Amniotic stem cell (primary cell): Measurements from ENCODE around the gene KRT38.
"Not testable (repeated sequence)": the region's sequence is repeated elsewhere in the genome, so short reads cannot be mapped to it uniquely, and the experiment has no call there.

Source experiments
- DNase-seq: peaks from one replicate; lab custom pipeline; 2025; lab: John Stamatoyannopoulos, UW

The KRT38 gene

GRCh38 chr17:41462705-41463104 lies 21.9 kb upstream of the KRT38 start:
- DNase-seq, result no peak

- DNase-seq, result no peak
Measured at GRCh38 chr17:41457676-41458075, 16.9 kb upstream of the KRT38 start.

- no peak for DNase-seq
Measured at GRCh38 chr17:41456204-41456603, 15.4 kb upstream of the KRT38 start.

- DNase-seq, result no peak
Measured at GRCh38 chr17:41455236-41455635, 14.5 kb upstream of the KRT38 start.

GRCh38 chr17:41453066-41453465 lies 12.3 kb upstream of the KRT38 start:
- DNase-seq, result no peak

- no peak for DNase-seq
Measured at GRCh38 chr17:41452281-41452680, 11.5 kb upstream of the KRT38 start.

- no peak for DNase-seq
Measured at GRCh38 chr17:41451154-41451728, 10.5 kb upstream of the KRT38 start.

- no peak for DNase-seq
Measured at GRCh38 chr17:41449008-41449407, 8.2 kb upstream of the KRT38 start.

- no peak for DNase-seq
Measured at GRCh38 chr17:41448506-41448905, 7.7 kb upstream of the KRT38 start.

- no peak for DNase-seq
Measured at GRCh38 chr17:41446806-41447205, 6.0 kb upstream of the KRT38 start.

- DNase-seq, result no peak
Measured at GRCh38 chr17:41444640-41445039, 3.9 kb upstream of the KRT38 start.

GRCh38 chr17:41444186-41444585 lies 3.4 kb upstream of the KRT38 start:
- DNase-seq, result no peak

GRCh38 chr17:41442739-41443138 lies 2.0 kb upstream of the KRT38 start:
- no peak for DNase-seq

GRCh38 chr17:41439375-41439774 lies 1.4 kb downstream of the KRT38 start:
- no peak for DNase-seq

GRCh38 chr17:41437769-41438168 lies 3.0 kb downstream of the KRT38 start:
- no peak for DNase-seq

- no peak for DNase-seq
Measured at GRCh38 chr17:41437254-41437653, 3.5 kb downstream of the KRT38 start.

- no peak for DNase-seq
Measured at GRCh38 chr17:41434415-41434814, 6.4 kb downstream of the KRT38 start.

- DNase-seq, result no peak
Measured at GRCh38 chr17:41434005-41434404, 6.8 kb downstream of the KRT38 start.

- no peak for DNase-seq
Measured at GRCh38 chr17:41433586-41433985, 7.2 kb downstream of the KRT38 start.

GRCh38 chr17:41430376-41430775 lies 10.4 kb downstream of the KRT38 start:
- not testable (repeated sequence) for DNase-seq

GRCh38 chr17:41429667-41430066 lies 11.1 kb downstream of the KRT38 start:
- no peak for DNase-seq

GRCh38 chr17:41428591-41429291 lies 12.0 kb downstream of the KRT38 start:
- DNase-seq, result no peak

- DNase-seq, result no peak
Measured at GRCh38 chr17:41424111-41424635, 16.6 kb downstream of the KRT38 start, which contains the start of gene KRT37. Gene KRT37, minus strand, starts transcription at chr17:41424585. Its CDS starts 62 bp downstream, at chr17:41424523.

GRCh38 chr17:41422586-41422985 lies 18.2 kb downstream of the KRT38 start:
- DNase-seq, result not testable (repeated sequence)
